Panc1 (cell line): ENCODE measurements around the gene LRRFIP1. TPM values are rescaled to one million over a fixed set of nuclear protein-coding genes. Genes with fewer than 3 reads are reported as not detected.

ENCODE experiments used
- ATAC-seq: fragments of 200-7000 bp; cut with Tn5 transposase; 2 replicates; pipeline ENCODE4 v1.9.1; 2020; ENCODE audit warnings: mild to moderate bottlenecking, moderate library complexity
- BruUV-seq: library from RNA; stranded (reverse); fragments of 400-500 nt; replicated peaks from 2 replicates; lab custom pipeline; 2021; lab: Mats Ljungman, UMichigan
- CTCF ChIA-PET: fragments of 300-600 bp; sonication (Branson Sonifier 250); formaldehyde crosslinking; loops from one replicate; lab custom pipeline; 2022; ENCODE audit warnings: antibody characterized with exemption; lab: Charles Lee
- POLR2A ChIA-PET: fragments of 300-600 bp; sonication (Branson Sonifier 250); formaldehyde crosslinking; loops from one replicate; lab custom pipeline; 2022; ENCODE audit warnings: antibody characterized with exemption; lab: Charles Lee
- DNase-seq: peaks from one replicate; pipeline ENCODE4 v3.0.0-alpha.2; 2010; ENCODE audit warnings: low read depth, low spot score
- H3K27ac ChIP-seq: 2 replicates; pipeline ENCODE4 v1.5.1; 2011; ENCODE audit warnings: mild to moderate bottlenecking, low read length, inconsistent platforms
- H3K27me3 ChIP-seq: fragments of 200-500 bp; sonication (Bioruptor generic); 2 replicates; pipeline ENCODE4 v1.6.0; 2014; ENCODE audit warnings: low read length, inconsistent platforms; ENCODE audit not compliant: control insufficient read depth, insufficient read depth
- H3K36me3 ChIP-seq: fragments of 200-500 bp; sonication (Bioruptor generic); 2 replicates; pipeline ENCODE4 v1.5.1; 2014; ENCODE audit warnings: inconsistent platforms, mild to moderate bottlenecking, low read length, moderate library complexity; ENCODE audit not compliant: control insufficient read depth, insufficient read depth
- H3K4me1 ChIP-seq: 2 replicates; pipeline ENCODE4 v1.5.1; 2011; ENCODE audit warnings: inconsistent platforms, mild to moderate bottlenecking, low read length, moderate library complexity; ENCODE audit not compliant: control insufficient read depth, insufficient read depth
- H3K4me3 ChIP-seq, 2 experiments: 2 replicates each; pipeline ENCODE4 v1.5.1; 2011 to 2012; ENCODE audit warnings: low read depth in 2 of 2, low read length in 2 of 2, mild to moderate bottlenecking in 2 of 2, inconsistent platforms in 1 of 2, moderate library complexity in 1 of 2
- H3K9me3 ChIP-seq: fragments of 200-500 bp; sonication (Bioruptor generic); 2 replicates; pipeline ENCODE4 v1.5.1; 2014; ENCODE audit warnings: low read depth, mild to moderate bottlenecking, inconsistent platforms, low read length, moderate library complexity; ENCODE audit not compliant: control insufficient read depth, insufficient read depth
- CTCF ChIP-seq: fragments of 450-650 bp; IDR thresholded peaks from 2 replicates; pipeline ENCODE4 v1.5.1; 2017; ENCODE audit warnings: mild to moderate bottlenecking
- POLR2AphosphoS5 ChIP-seq: IDR thresholded peaks from 2 replicates; pipeline ENCODE4 v1.6.1; 2012; ENCODE audit warnings: mild to moderate bottlenecking, low read depth, low read length, moderate library complexity
- REST ChIP-seq, 2 experiments: IDR thresholded peaks; 2 replicates each; pipeline ENCODE4 v1.6.1; 2011 to 2012; ENCODE audit warnings: low read depth in 2 of 2, control low read depth in 1 of 2, low read length in 1 of 2, mild to moderate bottlenecking in 1 of 2, moderate library complexity in 1 of 2; ENCODE audit not compliant: insufficient read depth in 1 of 2
- SIN3A ChIP-seq: IDR thresholded peaks from 2 replicates; pipeline ENCODE4 v1.6.1; 2012; ENCODE audit warnings: low read depth, mild to moderate bottlenecking, low read length, moderate library complexity, borderline replicate concordance; ENCODE audit not compliant: insufficient read depth
- TCF7L2 ChIP-seq: IDR thresholded peaks from 2 replicates; pipeline ENCODE4 v1.6.1; 2011; ENCODE audit warnings: mild to moderate bottlenecking, low read depth, low read length, inconsistent platforms
- in situ Hi-C: cut with HindIII; loops from 2 replicates; pipeline ENCODE4 v1.10.0; 2016; ENCODE audit warnings: low sequenced_read_pairs, low pct_unique_long_range_greater_than_20kb
- intact Hi-C: fragments of 100-400 bp; cut with micrococcal nuclease; formaldehyde crosslinking; loops from one replicate; pipeline ENCODE4 v1.10.0; 2022; ENCODE audit not compliant: unreplicated experiment
- total RNA-seq: library from RNA; stranded (reverse); gene quantifications from one replicate; pipeline ENCODE4 v1.2.1, GENCODE V29; 2021; ENCODE audit not compliant: unreplicated experiment

LRRFIP1 gene
- total RNA-seq, 1 experiment from 2014 or later = 121 TPM

- DNase-seq (no peak), ATAC-seq (no peak)
- in situ Hi-C loops = no loop called here
- BruUV-seq = no TSS peak
- no peaks in the 10 kb centered on the region for H3K9me3 ChIP-seq
- intact Hi-C loops = no loop called here
- POLR2A ChIA-PET = no interaction called here
- no peak for TF ChIP-seq REST (IDR thresholded peaks at IDR 0.05; ENCODE audit: insufficient read depth in 1 of 2, low read depth in 2 of 2, low read length in 1 of 2)
- no peak for TF ChIP-seq SIN3A
- no peak for TF ChIP-seq CTCF
- TF ChIP-seq POLR2AphosphoS5 = no peak
- no peak for TF ChIP-seq TCF7L2
- H3K27ac ChIP-seq = no peak overlapping the region
- H3K4me1 ChIP-seq = peaks cover 45% of the 10 kb centered on the region
- H3K4me3 ChIP-seq = no peak overlapping the region
- H3K36me3 ChIP-seq = no peaks in the 10 kb centered on the region; the same call in 1 of the 2 replicates
- CTCF ChIA-PET = no interaction called here
- H3K27me3 ChIP-seq = no peaks in the 10 kb centered on the region
Measured at GRCh38 chr2:237724811-237725478, 97.6 kb downstream of the LRRFIP1 start.

- Histone ChIP-seq H3K27ac (no peak overlapping the region), H3K36me3 (no peaks in the 10 kb centered on the region; the same call in 1 of the 2 replicates), H3K27me3 (no peaks in the 10 kb centered on the region), H3K9me3 (no peaks in the 10 kb centered on the region), H3K4me1 (peaks cover 52% of the 10 kb centered on the region), H3K4me3 (no peak overlapping the region)
- CTCF ChIA-PET = no interaction called here
- in situ Hi-C loops (no loop called here), intact Hi-C loops (no loop called here)
- DNase-seq (no peak), ATAC-seq (no peak)
- TF ChIP-seq SIN3A = no peak
- TF ChIP-seq POLR2AphosphoS5 = no peak
- TF ChIP-seq CTCF = no peak
- no peak for TF ChIP-seq TCF7L2
- TF ChIP-seq REST (IDR thresholded peaks at IDR 0.05; ENCODE audit: insufficient read depth in 1 of 2, low read depth in 2 of 2, low read length in 1 of 2) = no peak
- POLR2A ChIA-PET = no interaction called here
- no TSS peak for BruUV-seq
Measured at GRCh38 chr2:237725661-237726060, 98.3 kb downstream of the LRRFIP1 start.
